Neuronal stem cell (in vitro differentiated cells): ENCODE data around the gene HADH.

Experiments
- DNase-seq: peaks from one replicate; pipeline ENCODE4 v3.0.0-alpha.2; 2013; ENCODE audit warnings: low spot score
- H2AFZ ChIP-seq: one replicate; pipeline ENCODE4 v1.6.1; 2013; ENCODE audit warnings: mild to moderate bottlenecking, low read length, inconsistent platforms
- H2AK5ac ChIP-seq: 2 replicates; pipeline ENCODE4 v1.6.1; 2013; ENCODE audit warnings: low read depth, mild to moderate bottlenecking, inconsistent platforms, low read length, moderate library complexity, mixed read lengths
- H2BK120ac ChIP-seq: 2 replicates; pipeline ENCODE4 v1.6.1; 2013; ENCODE audit warnings: low read depth, mild to moderate bottlenecking, inconsistent platforms, low read length, moderate library complexity, mixed read lengths
- H2BK12ac ChIP-seq: one replicate; pipeline ENCODE4 v1.6.1; 2013; ENCODE audit warnings: low read length, inconsistent platforms
- H2BK15ac ChIP-seq: 2 replicates; pipeline ENCODE4 v1.6.1; 2013; ENCODE audit warnings: mild to moderate bottlenecking, low read length, inconsistent platforms, mixed read lengths
- H2BK5ac ChIP-seq: one replicate; pipeline ENCODE4 v1.6.1; 2013; ENCODE audit warnings: inconsistent platforms, mild to moderate bottlenecking, low read length, moderate library complexity
- H3K14ac ChIP-seq: one replicate; pipeline ENCODE4 v1.6.1; 2013; ENCODE audit warnings: low read length, inconsistent platforms
- H3K18ac ChIP-seq: 2 replicates; pipeline ENCODE4 v1.6.1; 2013; ENCODE audit warnings: low read length, inconsistent platforms
- H3K23ac ChIP-seq: 2 replicates; pipeline ENCODE4 v1.6.1; 2013; ENCODE audit warnings: low read depth, mild to moderate bottlenecking, mixed read lengths, low read length, inconsistent platforms; ENCODE audit not compliant: poor library complexity
- H3K27ac ChIP-seq: replicated peaks from 3 replicates; pipeline ENCODE4 v1.5.1; 2013; ENCODE audit warnings: low read length, inconsistent platforms
- H3K27me3 ChIP-seq, 3 experiments: 2 replicates each; pipeline ENCODE4 v1.6.1; 2013; ENCODE audit warnings: low read length in 3 of 3, mild to moderate bottlenecking in 2 of 3, inconsistent platforms in 1 of 3, low read depth in 1 of 3, mixed read lengths in 1 of 3, moderate library complexity in 1 of 3; ENCODE audit not compliant: control insufficient read depth in 3 of 3, insufficient read depth in 3 of 3
- H3K36me3 ChIP-seq, 2 donors: replicated peaks in 1 of 2; 2 replicates each; pipeline ENCODE4 v1.6.1; 2013; ENCODE audit warnings: low read length in 2 of 2; ENCODE audit not compliant: control insufficient read depth in 2 of 2, insufficient read depth in 2 of 2
- H3K4ac ChIP-seq: 2 replicates; pipeline ENCODE4 v1.6.1; 2013; ENCODE audit warnings: inconsistent platforms, mild to moderate bottlenecking, low read length, moderate library complexity
- H3K4me1 ChIP-seq, 2 donors: 1 replicate in 1 of 2; 2 replicates in 1 of 2; pipeline ENCODE4 v1.6.1; 2013; ENCODE audit warnings: low read length in 2 of 2, low read depth in 1 of 2; ENCODE audit not compliant: control insufficient read depth in 2 of 2, insufficient read depth in 1 of 2
- H3K4me2 ChIP-seq: one replicate; pipeline ENCODE4 v1.6.1; 2013; ENCODE audit warnings: mild to moderate bottlenecking, low read length, inconsistent platforms; ENCODE audit not compliant: insufficient read depth, poor library complexity, severe bottlenecking
- H3K4me3 ChIP-seq, 2 donors: 2 replicates each; pipeline ENCODE4 v1.5.1; 2013; ENCODE audit warnings: low read length in 2 of 2, mild to moderate bottlenecking in 2 of 2, inconsistent platforms in 1 of 2, moderate library complexity in 1 of 2
- H3K79me1 ChIP-seq: one replicate; pipeline ENCODE4 v1.6.1; 2013; ENCODE audit warnings: low read depth, mild to moderate bottlenecking, inconsistent platforms, low read length, moderate library complexity
- H3K9ac ChIP-seq: one replicate; pipeline ENCODE4 v1.6.1; 2013; ENCODE audit warnings: mild to moderate bottlenecking, low read depth, low read length, inconsistent platforms; ENCODE audit not compliant: poor library complexity
- H3K9me3 ChIP-seq, 2 donors: replicated peaks in 1 of 2; 2 replicates each; pipeline versions ENCODE3 to v1.6.1; 2013; ENCODE audit warnings: low read length in 2 of 2, mild to moderate bottlenecking in 2 of 2, inconsistent platforms in 1 of 2, low read depth in 1 of 2, mixed read lengths in 1 of 2, moderate library complexity in 1 of 2; ENCODE audit not compliant: control insufficient read depth in 2 of 2, insufficient read depth in 1 of 2
- H4K8ac ChIP-seq: one replicate; pipeline ENCODE4 v1.6.1; 2013; ENCODE audit warnings: low read depth, mild to moderate bottlenecking, inconsistent platforms, low read length, moderate library complexity
- H4K91ac ChIP-seq: one replicate; pipeline ENCODE4 v1.6.1; 2013; ENCODE audit warnings: low read length, low read depth, mild to moderate bottlenecking, inconsistent platforms; ENCODE audit not compliant: poor library complexity
- WGBS, 2 donors: extraction: QIAGEN DNeasy Blood & Tissue Kit; methylation state at CpG; one replicate each; pipeline ENCODE4 v1.1.7; 2013; ENCODE audit warnings: missing lambda C conversion rate in 2 of 2, mixed read lengths in 1 of 2; ENCODE audit not compliant: insufficient read length in 2 of 2, insufficient replicate concordance in 1 of 2; ENCODE audit errors: extremely low coverage in 2 of 2; 5-methylcytosine and 5-hydroxymethylcytosine counted together

Gene HADH

DNA sequence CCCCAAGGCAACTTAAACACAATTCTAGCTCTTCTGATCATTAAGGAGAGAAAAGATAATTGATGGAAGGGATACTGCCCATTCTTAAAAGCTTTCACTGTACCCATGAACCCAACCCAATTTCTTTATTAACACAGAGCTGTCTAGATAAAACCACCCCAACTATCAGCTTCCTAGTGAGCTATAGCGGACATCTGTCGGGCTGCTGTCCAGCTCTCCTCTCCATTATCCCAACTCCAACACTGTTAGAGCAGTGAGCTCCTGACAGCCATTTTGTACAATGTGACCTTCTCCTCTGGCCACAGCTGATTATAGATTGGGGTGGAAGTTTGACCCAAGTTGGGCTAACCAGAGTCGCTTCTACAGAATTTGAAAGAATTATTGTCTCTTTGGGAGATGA lies 66.1 kb downstream of the HADH start:
- H3K14ac ChIP-seq = no peak overlapping the region
- no peaks in the 10 kb centered on the region for H3K79me1 ChIP-seq
- H4K91ac ChIP-seq = no peak overlapping the region
- no CpG with 5 or more reads among the region's 3 CpGs for WGBS, 2 donors
- no peak overlapping the region for H3K18ac ChIP-seq
- H3K4me1 ChIP-seq = peaks cover 3 to 4% of the 10 kb centered on the region in 2 donors
- no peak overlapping the region for H3K9ac ChIP-seq
- H2BK12ac ChIP-seq = no peak overlapping the region
- H2BK15ac ChIP-seq = no peak overlapping the region
- H2BK5ac ChIP-seq = no peak overlapping the region
- DNase-seq = no peak
- H3K4me3 ChIP-seq = no peak overlapping the region
- no peaks in the 10 kb centered on the region for H3K27me3 ChIP-seq
- no peak overlapping the region for H2AFZ ChIP-seq
- H4K8ac ChIP-seq = no peak overlapping the region
- H2AK5ac ChIP-seq = no peak overlapping the region
- no peak overlapping the region for H3K4ac ChIP-seq
- no peak overlapping the region for H3K4me2 ChIP-seq
- no peak overlapping the region for H2BK120ac ChIP-seq
- no peak overlapping the region for H3K23ac ChIP-seq
- H3K9me3 ChIP-seq = no peaks in the 10 kb centered on the region
- no peak overlapping the region for H3K27ac ChIP-seq
- peaks cover 0 to 4% of the 10 kb centered on the region in 2 donors for H3K36me3 ChIP-seq

DNA sequence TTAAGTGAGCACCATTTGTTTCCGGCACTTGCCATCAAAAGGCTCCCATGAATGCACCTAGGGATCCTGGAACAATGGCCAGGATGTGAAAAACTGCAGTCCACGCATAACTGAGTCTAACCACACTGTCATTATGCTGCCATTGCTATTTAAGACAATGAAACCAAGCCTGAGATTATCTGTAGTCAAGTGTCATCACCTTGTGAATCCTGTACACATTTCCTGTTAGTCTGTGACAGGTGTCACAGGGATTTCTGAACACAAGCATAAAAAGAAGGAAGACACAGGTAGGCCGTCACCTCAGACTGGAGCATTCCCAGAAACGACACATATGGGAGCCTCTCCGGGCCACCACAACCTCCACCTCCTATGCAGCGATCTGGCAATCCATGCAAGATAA lies 66.7 kb downstream of the HADH start:
- H3K23ac ChIP-seq = no peak overlapping the region
- WGBS, 2 donors = no CpG with 5 or more reads among the region's 6 CpGs
- no peak overlapping the region for H3K9ac ChIP-seq

DNA sequence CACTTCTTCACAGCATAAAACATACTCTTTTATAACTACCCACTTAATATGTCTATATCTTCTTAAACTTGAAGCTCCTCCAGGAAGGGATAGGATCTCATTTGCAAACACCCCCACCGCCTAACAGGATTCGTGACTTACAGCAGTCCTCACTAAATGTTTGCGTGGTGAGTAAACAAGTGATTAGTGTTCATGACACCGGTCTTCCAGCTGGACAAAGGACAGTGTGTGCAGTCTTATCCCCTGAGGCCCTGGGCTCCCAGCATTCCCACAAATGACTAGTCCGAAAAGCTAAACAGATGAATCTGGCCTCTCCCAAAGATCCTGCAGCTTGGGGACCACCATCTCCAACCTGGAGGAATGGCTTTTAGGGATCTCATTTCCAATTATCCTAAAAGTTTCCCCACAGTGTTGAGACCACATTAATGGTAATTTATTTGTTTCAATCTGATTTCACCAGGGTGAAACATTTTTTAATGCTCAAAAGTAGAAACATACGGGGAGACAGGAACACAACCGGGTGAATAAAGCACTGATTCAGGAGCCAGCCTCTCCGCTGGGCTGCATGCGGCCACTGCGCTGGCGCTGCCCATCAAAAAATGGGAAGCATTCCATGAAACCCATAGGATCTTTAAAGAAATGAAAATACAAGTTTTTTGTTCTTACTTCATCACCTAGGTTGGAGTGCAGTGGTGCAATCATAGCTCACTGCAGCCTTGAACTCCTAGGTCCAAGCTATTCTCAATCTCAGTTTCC lies 69.2 kb downstream of the HADH start:
- Histone ChIP-seq H3K4me3 (no peak overlapping the region), H3K14ac (no peak overlapping the region), H2AK5ac (no peak overlapping the region), H3K23ac (no peak overlapping the region), H3K4me2 (no peak overlapping the region), H3K27ac (no peak overlapping the region), H2AFZ (no peak overlapping the region), H3K36me3 (peaks cover 0 to 3% of the 10 kb centered on the region in 2 donors), H3K9me3 (no peaks in the 10 kb centered on the region), H4K91ac (no peak overlapping the region), H2BK15ac (no peak overlapping the region), H2BK12ac (no peak overlapping the region), H3K18ac (no peak overlapping the region), H3K4me1 (peaks cover 3 to 4% of the 10 kb centered on the region in 2 donors), H3K79me1 (no peaks in the 10 kb centered on the region), H2BK120ac (no peak overlapping the region), H4K8ac (no peak overlapping the region), H3K9ac (no peak overlapping the region), H3K4ac (no peak overlapping the region), H3K27me3 (no peaks in the 10 kb centered on the region), H2BK5ac (no peak overlapping the region)
- no CpG with 5 or more reads among the region's 11 CpGs for WGBS, 2 donors
- DNase-seq = no peak

More for the DNA sequence above, 66.7 kb downstream of the HADH start:
- H3K4ac ChIP-seq = no peak overlapping the region
- no peak overlapping the region for H2BK120ac ChIP-seq
- no peak overlapping the region for H2AFZ ChIP-seq
- H2AK5ac ChIP-seq = no peak overlapping the region
- H4K91ac ChIP-seq = no peak overlapping the region
- no peak overlapping the region for H3K18ac ChIP-seq
- H3K4me3 ChIP-seq = no peak overlapping the region
- H4K8ac ChIP-seq = no peak overlapping the region
- no peaks in the 10 kb centered on the region for H3K79me1 ChIP-seq
- no peak for DNase-seq
- peaks cover 3 to 4% of the 10 kb centered on the region in 2 donors for H3K4me1 ChIP-seq
- H2BK12ac ChIP-seq = no peak overlapping the region
- H3K9me3 ChIP-seq = no peaks in the 10 kb centered on the region
- H3K36me3 ChIP-seq = peaks cover 0 to 4% of the 10 kb centered on the region in 2 donors
- no peak overlapping the region for H3K4me2 ChIP-seq
- no peak overlapping the region for H3K27ac ChIP-seq
- H3K27me3 ChIP-seq = no peaks in the 10 kb centered on the region
- H3K14ac ChIP-seq = no peak overlapping the region
- no peak overlapping the region for H2BK15ac ChIP-seq
- no peak overlapping the region for H2BK5ac ChIP-seq

DNA sequence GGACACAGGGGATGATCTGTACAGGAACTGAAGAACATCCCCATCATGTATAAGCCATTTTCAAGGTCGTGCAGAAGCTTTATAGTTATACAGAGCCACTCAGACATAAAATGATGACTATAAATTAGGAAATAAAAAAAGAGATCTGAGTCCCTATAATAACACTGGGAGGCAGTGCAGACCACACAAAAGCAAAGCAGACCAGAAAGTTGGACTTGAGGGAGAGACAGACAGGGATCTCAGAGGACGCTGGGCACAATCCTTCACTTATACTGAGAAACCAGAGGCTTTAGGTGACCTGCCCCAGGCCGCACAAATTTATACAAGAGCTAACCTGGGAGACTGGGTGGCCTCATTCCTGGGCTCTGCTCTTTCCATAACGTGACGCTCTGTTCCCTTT lies 70.5 kb downstream of the HADH start:
- Histone ChIP-seq H4K8ac (no peak overlapping the region), H3K18ac (no peak overlapping the region), H3K4ac (no peak overlapping the region), H2BK15ac (no peak overlapping the region), H3K36me3 (no peaks in the 10 kb centered on the region), H3K4me2 (no peak overlapping the region), H3K79me1 (no peaks in the 10 kb centered on the region), H3K23ac (no peak overlapping the region), H2BK12ac (no peak overlapping the region), H2BK5ac (no peak overlapping the region), H2AK5ac (no peak overlapping the region), H2AFZ (no peak overlapping the region), H3K9ac (no peak overlapping the region), H3K4me3 (no peak overlapping the region), H3K4me1 (peaks cover 3 to 4% of the 10 kb centered on the region in 2 donors), H2BK120ac (no peak overlapping the region), H3K9me3 (no peaks in the 10 kb centered on the region), H4K91ac (no peak overlapping the region), H3K27me3 (no peaks in the 10 kb centered on the region), H3K14ac (no peak overlapping the region), H3K27ac (no peak overlapping the region)
- WGBS, 2 donors = no CpG with 5 or more reads among the region's 5 CpGs
- DNase-seq = peak; percentile 11
